Effector CD4-positive, alpha-beta T cell (primary cell): Measurements from ENCODE around the gene CFI. TPM values are rescaled to one million over a fixed set of nuclear protein-coding genes. Genes with fewer than 3 reads are reported as not detected.

Experiments
- DNase-seq: peaks from one replicate; pipeline ENCODE4 v3.0.0-alpha.2; 2020
- total RNA-seq: gene quantifications from one replicate; lab custom pipeline; 2026; lab: John Stamatoyannopoulos, UW

Gene CFI
- not detected for total RNA-seq

- no peak for DNase-seq
Observed at GRCh38 chr4:109801895-109802319, at the start of gene CFI. TSS of gene CFI (minus strand) at chr4:109801999. CDS start at chr4:109801971, 28 bp downstream.

DNA sequence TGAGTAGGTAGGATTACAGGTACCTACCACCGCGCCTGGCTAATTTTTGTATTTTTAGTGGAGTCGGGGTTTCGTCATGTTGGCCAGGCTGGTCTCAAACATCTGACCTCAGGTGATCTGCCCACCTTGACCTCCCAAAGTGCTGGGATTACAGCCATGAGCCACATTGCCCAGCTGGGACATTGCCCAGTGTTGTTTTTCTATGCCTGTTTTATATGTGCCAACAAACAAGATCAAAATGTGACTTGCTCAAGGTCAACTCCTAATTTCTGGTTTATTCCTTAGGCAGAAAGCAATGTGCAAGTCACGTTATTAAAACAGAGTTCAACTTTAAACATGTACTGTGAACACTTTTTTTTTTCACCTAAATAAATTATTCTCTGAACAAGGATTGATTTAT is 48.8 kb upstream of the CFI start:
- DNase-seq: no peak

DNA sequence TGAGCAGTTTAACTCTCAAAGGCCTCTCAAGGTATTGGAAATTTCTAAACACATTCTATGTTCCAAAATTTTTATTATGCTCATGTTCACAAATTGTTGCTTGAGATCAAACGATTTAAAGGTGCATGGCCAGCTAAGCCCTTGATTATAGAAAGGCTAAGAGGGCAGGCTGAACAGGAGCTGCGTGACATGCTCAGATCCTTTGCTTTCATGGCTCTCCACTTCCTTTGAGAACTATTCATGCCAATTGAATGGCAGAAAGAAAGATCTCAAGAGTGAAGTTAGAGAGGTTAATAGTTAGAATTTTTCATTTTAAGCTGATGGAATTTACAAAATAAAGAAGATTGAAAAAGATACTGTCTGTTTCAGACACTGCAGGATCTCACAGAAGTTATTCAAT is 46.7 kb upstream of the CFI start:
- no peak for DNase-seq

- DNase-seq: no peak
Observed at GRCh38 chr4:109847896-109848442, 46.2 kb upstream of the CFI start, which contains the start of gene LRIT3. TSS of gene LRIT3 (plus strand) at chr4:109848107. CDS start at chr4:109848202, 95 bp downstream.

DNA sequence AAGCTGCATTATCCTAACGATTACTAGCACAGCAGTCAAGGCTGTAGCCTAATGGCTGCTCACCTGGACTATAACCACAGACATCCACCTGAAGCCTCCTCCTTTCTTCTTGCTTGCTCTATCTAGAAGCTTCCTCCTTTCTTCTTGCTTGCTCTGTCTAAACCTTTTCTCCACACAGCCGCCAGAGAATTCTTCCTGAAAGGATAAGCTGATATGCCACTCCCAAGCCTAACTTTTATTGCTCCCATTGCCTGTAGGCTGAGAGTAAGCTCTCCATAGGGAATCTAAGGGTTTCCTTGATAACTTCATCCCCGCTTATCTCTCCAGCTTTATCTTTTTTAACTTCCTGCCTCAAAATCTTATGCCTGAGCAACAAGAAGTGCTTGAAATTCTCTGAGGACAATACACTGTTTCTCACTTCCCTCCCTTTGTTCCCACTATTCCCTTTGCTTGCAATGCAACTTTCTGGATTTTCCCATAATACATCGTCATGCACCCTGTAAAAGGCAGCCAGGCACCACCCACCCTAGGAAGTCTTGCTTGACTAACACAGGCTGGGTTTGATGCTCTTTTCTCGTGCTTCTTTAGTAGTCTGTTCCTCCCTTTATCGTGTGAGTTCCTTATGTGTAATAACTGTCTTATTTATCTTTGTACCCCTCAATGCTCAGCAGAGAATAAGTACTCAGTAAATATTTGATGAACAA is 44.7 kb upstream of the CFI start:
- DNase-seq: no peak

DNA sequence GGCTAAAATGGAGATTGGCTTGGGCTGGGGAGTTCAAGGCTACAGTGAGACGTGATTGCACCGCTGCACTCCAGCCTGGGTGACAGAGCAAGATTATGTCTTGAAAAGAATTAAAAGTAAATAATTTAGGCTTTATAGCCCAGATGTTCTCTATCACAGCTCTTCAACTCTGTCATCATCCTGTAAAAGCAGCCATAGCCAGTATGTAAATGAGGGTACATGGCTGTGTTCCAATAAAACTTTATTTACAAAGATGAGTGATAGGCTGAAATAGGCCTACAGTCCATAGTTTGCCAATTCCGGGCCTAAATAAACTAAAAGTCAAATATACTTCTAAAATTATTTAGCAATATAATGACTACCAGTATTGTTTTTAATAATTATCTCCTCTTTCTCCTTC is 35.2 kb upstream of the CFI start:
- no peak for DNase-seq

GRCh38 chr4:109833756-109834155 is 32.0 kb upstream of the CFI start:
- DNase-seq: no peak

DNA sequence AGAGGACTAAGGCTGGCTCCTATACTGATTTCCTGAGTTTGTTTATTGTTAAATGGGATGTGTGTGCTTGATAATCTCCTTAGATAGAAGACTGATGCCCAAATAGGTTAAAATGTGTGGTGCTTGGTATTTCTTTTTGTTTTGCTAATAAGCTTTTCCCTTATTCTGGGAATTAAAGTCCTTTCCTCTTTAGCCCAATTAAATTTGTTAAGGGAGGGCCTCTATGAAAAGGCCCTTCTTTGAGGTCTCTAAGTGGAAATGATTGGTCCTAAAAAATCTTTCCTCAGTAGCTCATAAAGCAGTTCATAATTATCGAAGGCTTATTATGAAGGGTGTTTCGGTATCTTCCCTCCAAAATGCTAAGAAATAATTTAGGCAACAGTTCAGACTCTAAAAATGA is 25.9 kb upstream of the CFI start, which contains the start of gene RRH:
RRH (plus strand) TSS at position 301 of the 400 bp plus-strand sequence; CDS start at position 357, 56 bp downstream.
- no peak for DNase-seq

DNA sequence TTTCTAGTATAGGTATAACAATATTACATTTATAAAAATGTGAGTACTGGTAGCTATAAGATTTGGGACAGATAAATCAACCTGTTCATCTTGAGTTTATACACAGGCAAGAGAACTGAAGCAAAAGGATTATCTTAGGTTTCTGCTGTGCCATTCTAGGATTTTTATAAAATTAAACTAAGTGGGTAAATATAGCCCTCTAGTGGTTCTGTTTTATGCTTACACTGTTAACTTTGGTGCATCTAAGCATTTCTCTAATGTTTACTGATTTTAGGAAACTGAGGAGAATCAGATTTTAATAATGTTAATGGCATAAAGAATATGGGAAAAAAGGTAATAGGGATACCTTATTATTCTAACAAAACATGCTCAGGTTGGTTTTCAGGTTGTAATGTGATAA is 24.9 kb upstream of the CFI start:
- DNase-seq: no peak

DNA sequence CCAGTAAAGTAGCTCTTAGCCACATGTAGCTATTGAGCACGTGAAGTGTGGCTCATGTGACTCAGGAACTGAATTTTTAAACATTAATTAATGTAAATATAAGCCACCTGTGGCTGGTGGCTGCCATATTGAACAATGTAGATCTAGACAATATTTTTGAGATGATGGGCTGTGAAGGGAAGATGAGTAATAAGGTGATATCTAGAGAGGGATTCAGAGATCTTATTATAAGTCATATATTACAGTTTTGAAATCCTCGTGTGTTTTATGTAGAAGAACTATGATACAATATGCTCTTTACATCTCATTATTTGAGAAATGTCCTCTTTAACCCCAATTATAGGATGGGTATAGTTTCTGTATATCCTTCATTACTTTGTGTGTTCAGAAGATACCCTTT is 19.4 kb upstream of the CFI start:
- no peak for DNase-seq

- no peak for DNase-seq
Observed at GRCh38 chr4:109820563-109820962, 18.8 kb upstream of the CFI start.

- no peak for DNase-seq
Observed at GRCh38 chr4:109818268-109818667, 16.5 kb upstream of the CFI start.

DNA sequence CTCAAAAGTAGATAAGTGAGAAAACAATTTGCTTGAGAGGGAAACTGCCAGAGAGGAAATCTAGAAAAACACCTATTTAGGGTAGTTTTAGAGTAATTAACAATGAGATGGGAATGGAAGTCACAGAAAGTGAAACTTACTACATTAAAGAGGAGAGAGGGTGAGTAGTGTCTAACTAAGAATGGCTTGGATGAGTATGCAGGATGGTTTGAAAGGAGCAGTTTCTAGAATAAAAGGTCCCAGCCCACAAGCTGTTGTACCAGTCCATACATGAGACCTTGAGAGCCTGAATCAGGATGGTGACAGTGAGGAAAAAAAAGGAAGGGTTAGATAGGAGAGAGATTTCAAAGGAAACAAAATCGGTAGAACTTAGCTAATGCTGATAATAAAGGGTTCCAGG is 15.1 kb upstream of the CFI start:
- no peak for DNase-seq

DNA sequence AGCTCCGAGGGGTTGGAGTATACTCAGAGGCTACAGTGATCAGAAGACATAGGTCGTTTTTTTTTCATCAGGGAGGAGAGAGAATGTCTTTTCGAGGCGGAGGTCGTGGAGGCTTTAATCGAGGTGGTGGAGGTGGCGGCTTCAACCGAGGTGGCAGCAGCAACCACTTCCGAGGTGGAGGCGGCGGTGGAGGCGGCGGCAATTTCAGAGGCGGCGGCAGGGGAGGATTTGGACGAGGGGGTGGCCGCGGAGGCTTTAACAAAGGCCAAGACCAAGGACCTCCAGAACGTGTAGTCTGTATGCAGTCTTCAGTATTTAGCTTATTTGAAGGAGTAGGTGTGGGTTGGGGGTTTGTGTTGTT is 14.3 kb upstream of the CFI start:
- DNase-seq: peak; percentile 13

GRCh38 chr4:109815151-109816081 is 13.6 kb upstream of the CFI start, which contains the start of gene GAR1:
TSS of gene GAR1 (plus strand) at chr4:109815762. CDS start at chr4:109816165, 403 bp downstream.
- DNase-seq: peak; percentile 81

GRCh38 chr4:109811707-109812106 is 9.9 kb upstream of the CFI start:
- DNase-seq: no peak

DNA sequence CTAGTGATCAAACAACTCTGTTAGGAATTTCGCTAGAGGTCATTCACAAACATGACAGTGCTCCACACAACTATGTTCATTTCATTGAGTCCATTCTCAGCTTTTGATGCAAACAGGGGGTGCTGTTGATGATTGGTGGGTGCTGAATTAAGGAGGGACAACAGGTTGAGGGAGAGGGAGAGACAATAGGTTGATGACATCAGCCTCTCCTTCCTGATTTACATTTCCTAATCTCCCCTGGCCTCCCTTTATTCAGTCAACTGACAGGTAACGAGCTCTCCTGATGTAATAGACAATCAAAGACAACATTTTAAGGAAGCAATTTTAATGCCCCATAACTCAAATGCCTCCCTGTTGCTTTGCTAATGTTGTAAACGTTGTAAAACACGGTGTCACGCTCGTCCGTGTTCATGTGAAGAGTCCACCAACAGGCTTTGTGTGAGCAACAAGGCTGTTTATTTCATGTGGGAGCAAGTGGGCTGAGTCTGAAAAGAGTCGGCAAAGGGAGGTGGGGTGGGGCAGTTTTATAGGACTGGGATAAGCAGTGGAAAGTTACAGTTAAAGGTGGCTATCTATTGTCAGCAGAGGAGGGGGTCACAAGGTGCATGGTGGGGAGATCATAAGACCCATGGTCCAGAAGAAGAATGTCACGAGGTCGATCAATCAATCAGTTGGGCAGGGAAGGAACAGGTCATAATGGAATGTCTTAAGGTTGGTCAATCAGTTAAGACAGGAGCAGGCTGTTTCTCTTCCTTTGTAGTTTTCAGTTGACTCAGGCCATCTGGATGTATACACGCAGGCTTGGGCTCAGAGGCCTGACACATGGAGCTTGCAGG is 9.0 kb upstream of the CFI start:
- DNase-seq: no peak

GRCh38 chr4:109809655-109810054 is 7.9 kb upstream of the CFI start:
- DNase-seq: no peak

DNA sequence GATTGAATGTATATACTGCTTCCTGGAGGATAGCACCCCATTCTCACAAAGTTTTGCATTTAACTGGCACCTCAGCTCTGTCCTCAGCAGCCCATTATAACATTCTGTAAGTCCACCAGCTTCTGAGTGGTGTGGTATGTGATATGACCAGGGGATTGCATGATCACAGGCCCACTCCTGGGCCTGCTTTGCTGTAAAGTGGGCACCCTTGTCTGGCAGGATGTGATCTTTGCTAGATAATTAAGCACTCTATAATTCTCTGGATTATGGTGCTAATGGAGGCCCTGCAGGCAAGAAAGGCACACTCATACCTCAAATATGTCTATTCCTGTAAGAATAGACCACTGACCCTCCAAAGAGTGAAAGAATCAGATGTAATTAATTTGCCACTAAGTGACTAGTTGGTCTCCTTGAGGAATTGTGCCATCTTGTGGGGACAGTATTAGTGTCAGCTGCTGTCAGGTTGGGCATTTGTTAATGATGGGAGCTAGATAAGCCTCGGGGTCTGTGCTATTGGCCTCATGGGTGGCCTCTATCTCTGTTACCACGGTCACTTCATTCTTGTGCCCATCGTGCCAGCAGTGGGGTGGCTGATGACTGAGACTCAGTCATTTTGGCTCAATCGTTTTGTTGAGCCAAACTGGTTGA is 2.2 kb upstream of the CFI start:
- no peak for DNase-seq

GRCh38 chr4:109801099-109801789 is 555 bp downstream of the CFI start:
- DNase-seq: no peak

GRCh38 chr4:109798866-109799265 is 2.9 kb downstream of the CFI start:
- no peak for DNase-seq
